Measurements from ENCODE around the gene MFSD6.

The MFSD6 gene

DNA sequence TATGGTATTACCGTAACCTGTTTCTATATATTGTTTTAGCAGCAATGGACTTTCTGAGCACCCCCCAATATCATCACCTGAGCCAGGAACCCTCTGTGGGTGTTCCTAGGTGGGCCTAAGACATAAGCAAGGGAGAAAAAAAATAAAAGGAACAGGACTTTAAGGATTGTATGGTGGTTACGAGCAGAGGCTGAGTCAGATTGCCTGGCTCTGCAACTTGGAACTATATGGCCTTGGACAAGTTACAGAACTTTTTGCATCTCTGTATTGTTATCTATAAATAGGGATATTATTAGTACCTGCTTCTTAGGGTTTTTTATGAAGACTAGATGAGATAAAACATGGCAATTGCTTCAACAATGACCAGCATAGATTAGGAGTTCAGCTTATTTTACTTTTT is 34.9 kb downstream of the MFSD6 start:
- no peak for DNase-seq

GRCh38 chr2:190443778-190444481 is 35.8 kb downstream of the MFSD6 start:
- DNase-seq, result peak; percentile 45

DNA sequence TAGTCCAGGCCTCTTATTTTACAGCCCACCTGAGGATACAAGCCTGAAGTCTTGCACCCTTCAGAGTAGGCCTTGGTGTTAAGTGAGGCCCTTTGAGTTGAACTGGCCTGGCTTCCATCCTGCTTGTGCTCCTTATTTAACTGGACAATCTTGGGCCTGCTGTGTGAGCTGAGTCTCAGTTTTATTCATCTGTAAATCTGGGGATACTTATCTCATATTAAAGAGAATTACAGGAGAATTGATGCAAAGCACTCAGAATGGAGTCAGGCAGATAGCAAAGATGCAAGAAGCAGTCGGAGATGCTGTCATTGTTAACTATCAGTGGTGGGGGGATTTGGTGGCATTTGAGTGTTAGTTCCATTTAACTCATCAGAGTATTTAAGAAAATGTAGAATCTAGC is 36.8 kb downstream of the MFSD6 start:
- DNase-seq, result no peak

GRCh38 chr2:190446193-190446592 is 38.0 kb downstream of the MFSD6 start:
- DNase-seq, result no peak

DNA sequence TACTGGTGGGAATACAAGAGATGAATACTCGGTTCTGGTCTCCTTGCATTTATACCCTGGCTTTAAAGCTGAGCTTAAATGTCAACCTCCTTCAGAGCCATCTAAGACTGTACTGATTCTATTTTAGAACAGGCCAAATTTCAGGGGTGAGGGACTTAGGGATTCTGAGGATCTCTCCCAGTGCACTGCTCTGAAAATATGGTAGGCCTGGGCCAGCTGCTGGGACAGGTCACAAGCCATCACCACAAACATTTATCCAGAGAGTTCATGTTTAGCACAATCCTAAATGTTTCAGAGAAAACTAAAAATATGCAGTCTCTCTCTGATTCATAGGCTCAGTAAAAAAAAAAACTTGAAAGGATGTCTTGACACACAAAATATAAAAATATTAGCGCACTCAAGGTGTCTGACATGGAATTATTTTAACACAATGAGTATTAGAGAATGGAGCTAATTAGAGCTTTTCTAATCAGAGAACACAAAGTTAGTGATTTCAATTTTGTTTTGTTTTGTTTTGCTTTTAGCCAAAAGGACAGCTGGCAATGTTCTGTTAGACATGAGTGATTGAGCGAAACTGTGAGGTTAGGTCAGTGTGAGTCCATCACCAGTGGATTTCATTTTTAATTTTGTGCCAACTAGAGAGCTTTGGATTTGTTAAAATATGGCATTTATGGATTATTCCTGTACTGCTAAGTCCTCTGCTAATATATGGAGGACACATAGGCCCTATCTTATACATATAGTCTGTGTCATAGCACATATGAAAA is 38.8 kb downstream of the MFSD6 start:
- no peak for DNase-seq

DNA sequence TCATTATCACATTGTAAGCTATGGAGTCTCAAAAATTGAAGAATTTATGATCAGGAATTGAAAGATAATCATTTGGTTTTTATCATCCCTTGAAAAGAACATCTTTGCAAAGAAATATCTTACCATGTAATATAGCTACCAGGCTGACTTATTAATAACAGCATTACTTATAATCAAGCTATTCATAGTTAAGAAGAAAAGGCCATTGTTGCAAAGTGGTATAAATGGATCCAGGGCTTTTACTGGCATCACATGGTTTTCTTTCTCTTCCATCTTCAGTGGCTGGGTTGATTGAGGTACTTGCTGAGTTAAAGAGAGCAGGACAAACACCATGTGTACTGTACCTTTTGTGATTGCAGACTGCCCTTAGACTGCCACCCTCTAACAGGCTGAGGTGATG is 39.6 kb downstream of the MFSD6 start:
- DNase-seq, result no peak

DNA sequence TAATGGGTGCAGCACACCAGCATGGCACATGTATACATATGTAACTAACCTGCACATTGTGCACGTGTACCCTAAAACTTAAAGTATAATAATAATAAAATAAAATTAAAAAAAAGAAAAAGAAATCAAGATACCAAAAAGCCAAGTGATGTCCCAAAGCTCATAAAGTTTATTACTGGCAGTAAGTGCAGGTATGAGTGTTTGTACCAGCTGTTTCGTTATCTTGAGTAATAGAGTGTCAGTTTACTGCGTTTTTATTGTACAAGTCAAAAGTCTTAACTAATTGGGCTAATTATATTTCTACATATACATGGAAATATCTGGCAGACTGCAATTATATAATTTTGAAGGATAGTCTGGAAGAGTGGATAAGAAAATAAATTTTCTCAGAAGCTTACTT is 41.8 kb downstream of the MFSD6 start:
- no peak for DNase-seq

DNA sequence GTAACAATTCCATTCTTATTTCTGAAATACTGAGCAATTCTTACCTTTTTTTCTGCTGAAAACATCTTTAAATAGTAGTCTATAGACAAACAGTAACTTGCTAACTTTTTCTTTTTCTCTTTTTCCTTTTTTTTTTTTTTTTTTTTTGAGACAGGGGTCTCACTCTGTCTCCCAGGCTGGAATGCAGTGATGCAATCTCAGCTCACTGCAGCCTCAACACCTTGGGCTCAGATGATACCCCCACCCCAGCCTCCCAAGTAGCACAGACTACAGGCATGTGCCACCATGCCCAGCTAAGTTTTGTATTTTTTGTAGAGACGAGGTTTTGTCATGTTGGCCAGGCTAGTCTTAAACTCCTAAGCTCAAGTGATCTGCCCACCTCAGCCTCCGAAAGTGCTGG is 42.2 kb downstream of the MFSD6 start:
- no peak for DNase-seq

GRCh38 chr2:190451561-190452176 is 43.5 kb downstream of the MFSD6 start:
- no peak for DNase-seq

- no peak for DNase-seq
Measured at GRCh38 chr2:190452433-190452832, 44.3 kb downstream of the MFSD6 start.

DNA sequence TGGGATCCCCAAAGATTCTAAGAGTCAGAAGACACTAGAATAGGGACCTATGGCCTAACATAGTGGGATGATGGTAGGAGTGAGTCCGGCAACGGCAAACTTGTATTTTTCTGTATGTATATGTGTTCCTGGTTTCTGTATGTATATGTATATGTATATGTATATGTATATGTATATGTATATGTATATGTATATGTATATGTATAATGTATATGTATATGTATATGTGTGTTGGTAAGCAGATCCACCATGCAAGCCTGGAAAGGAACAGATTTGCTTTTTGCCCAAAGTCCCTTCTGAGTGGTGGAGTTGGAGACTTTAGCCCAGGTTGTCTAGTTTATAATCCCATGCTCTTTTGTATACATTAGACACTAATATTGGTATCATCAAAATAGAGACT is 46.6 kb downstream of the MFSD6 start:
- DNase-seq, result no peak

DNA sequence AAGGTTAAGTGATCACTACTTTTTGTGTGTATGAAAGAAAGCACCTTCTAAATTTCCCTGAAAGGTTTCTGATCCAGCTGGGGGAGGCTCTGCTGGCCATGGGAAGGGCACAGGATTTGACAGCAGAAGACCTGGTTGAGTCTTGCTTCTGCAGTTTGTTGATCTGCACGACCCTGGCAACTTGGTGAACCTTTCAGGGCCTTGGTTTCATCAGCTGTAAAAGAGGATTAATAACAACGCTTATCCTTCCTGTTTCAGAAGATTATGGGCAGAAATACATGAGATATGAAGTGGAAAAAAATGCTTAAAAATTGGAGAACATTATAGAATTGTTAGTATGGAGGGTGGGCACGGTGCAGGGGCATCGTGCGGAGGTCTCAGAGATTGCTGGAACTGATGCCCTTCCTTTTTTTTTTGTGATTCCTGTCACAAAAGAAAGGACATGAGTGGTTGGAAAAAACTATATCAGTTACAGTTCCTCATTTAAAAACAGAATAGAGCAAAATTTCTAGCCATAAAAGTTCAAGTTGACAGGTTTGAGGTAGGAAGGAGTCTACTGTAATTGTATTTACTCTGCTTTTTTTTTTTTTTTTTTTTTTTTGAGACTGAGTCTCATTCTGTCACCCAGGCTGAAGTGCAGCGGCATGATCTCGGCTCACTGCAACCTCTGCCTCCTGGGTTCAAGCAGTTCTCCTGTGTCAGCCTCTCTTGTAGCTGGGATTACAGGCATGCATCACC is 47.4 kb downstream of the MFSD6 start:
- DNase-seq, result no peak

- DNase-seq, result no peak
Measured at GRCh38 chr2:190456833-190457232, 48.7 kb downstream of the MFSD6 start.

DNA sequence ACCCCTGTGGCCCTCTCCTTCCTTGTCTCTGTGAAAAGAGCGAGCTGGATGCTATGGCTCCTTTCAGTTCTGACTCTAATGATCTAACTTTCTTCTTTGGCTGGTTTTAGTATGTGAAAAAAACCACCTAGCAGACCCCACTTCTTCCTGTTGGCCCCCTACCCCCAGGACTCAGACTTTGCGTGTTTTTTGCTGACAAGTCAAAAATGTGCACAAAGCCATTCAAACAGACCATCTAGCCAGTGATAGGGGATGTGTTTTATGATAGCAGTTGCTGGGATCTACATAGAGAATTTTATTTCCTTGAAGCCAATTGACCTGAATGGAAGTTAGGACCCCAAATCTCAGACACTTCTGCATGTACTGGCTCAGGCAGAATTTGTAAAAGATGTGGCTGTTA is 49.1 kb downstream of the MFSD6 start:
- no peak for DNase-seq

DNA sequence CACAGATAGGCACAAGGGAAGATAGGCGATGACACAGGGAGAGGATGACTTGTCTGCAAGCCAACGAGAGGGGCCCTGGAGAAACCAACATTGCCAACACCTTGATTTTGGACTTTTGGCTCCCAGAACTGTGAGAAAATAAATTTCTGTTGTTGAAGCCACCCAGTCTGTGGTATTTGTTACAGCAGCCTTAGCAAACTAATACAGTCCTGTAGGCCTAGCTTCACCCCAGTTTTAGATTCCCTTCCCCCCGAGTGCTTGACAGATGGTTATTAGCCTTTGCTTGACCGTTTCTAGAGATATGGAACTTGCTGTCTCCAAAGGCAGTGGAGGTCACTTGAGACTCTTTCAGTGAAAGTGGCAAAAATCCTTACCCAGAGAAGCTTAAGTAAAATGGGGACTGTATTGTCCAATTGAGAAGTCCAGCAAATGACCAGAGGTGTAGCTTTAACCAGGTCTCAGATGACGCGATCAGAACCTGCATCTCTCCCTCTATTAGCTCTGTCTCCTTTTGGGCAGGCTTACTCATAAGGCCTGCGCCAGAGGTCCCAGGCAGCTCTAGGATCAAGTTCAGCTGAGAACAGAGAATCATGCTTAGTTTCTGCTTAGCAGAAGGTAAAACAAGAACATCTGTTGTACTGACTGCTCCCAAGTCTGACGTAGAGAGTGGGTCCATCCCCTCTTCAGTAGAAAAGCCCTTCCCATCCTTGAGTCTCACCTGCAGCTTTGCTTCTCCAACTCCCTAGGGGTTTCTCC is 50.4 kb downstream of the MFSD6 start:
- DNase-seq, result no peak

GRCh38 chr2:190459881-190460280 is 51.7 kb downstream of the MFSD6 start:
- DNase-seq, result no peak

GRCh38 chr2:190460487-190460886 is 52.3 kb downstream of the MFSD6 start:
- no peak for DNase-seq

DNA sequence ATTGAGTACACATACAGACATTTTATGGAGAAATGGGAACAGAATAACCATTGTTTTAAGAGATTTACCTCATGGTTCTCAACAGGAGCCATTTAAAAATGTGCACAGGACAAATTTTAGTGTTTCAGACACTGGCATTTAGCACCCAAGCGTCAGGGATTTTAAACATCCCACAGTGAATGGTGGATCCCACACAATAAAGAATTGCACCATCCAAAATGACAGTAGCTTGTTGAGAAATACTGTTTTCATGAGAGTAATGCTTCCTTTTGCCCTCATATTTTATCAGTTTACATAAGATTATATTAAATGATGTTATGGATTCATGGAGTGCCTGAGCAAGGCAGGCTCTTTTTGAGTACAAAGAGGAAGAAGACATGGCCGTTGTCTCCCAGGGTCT is 54.0 kb downstream of the MFSD6 start:
- DNase-seq, result no peak

- no peak for DNase-seq
Measured at GRCh38 chr2:190462611-190463010, 54.5 kb downstream of the MFSD6 start.

GRCh38 chr2:190465060-190465459 is 56.9 kb downstream of the MFSD6 start:
- DNase-seq, result no peak

DNA sequence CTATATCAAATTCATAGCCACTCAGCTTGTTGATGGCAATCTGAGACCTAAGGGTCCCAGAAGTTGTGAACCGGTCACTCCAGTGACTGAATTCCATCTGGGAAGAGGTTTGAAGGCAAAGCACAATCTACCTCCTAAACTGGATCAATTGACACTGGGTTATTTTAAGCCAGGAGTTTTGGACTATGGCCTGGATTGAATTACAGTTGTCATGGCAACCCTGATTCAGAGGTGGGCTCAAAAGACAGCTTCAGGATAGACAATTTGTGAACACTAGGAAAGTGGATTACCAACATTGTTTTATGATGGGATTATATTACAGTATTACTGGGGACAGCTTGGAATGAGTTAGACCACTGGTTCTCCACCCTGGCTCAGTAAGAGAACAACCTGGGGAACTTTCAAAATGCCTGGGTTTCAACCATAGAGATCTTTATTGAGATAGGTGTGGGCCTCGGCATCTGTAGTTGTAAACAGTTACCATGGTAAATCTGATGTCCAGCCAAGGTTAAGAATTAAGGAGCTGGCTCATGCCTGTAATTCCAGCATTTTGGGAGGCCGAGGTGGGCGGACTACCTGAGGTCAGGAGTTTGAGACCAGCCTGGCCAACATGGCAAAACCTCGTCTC is 58.8 kb downstream of the MFSD6 start:
- no peak for DNase-seq

GRCh38 chr2:190467575-190468083 is 59.5 kb downstream of the MFSD6 start:
- DNase-seq, result peak; percentile 46

Data from left hindlimb (tissue), 1 donor.